Karpas-422 (cell line): ENCODE data around the gene PSMC3. TPM values are rescaled to one million over a fixed set of nuclear protein-coding genes. Genes with fewer than 3 reads are reported as not detected.

Source experiments
- DNase-seq: peaks from one replicate; pipeline ENCODE4 v3.0.0-alpha.2; 2015
- H2AFZ ChIP-seq: fragments of 200-600 bp; sonication (generic); 2 replicates; pipeline ENCODE4 v1.6.1; 2014; ENCODE audit warnings: antibody characterized with exemption, low read length, mixed read lengths
- H3K27ac ChIP-seq: fragments of 200-600 bp; sonication (generic); 2 replicates; pipeline ENCODE4 v1.5.1; 2014; ENCODE audit warnings: mild to moderate bottlenecking, low read length, moderate library complexity
- H3K27me3 ChIP-seq: fragments of 200-600 bp; sonication (generic); 2 replicates; pipeline ENCODE4 v1.6.1; 2014; ENCODE audit warnings: low read length, mixed read lengths
- H3K36me3 ChIP-seq: fragments of 200-600 bp; sonication (generic); 2 replicates; pipeline ENCODE4 v1.6.1; 2014; ENCODE audit warnings: low read length, mixed read lengths; ENCODE audit not compliant: insufficient read depth
- H3K4me1 ChIP-seq: fragments of 200-600 bp; sonication (generic); 2 replicates; pipeline ENCODE4 v1.6.1; 2014; ENCODE audit warnings: mild to moderate bottlenecking, low read length, mixed read lengths
- H3K4me2 ChIP-seq: fragments of 200-600 bp; sonication (generic); 2 replicates; pipeline ENCODE4 v1.6.1; 2014; ENCODE audit warnings: low read length, low read depth, mild to moderate bottlenecking; ENCODE audit not compliant: poor library complexity, severe bottlenecking
- H3K4me3 ChIP-seq: fragments of 200-600 bp; sonication (generic); 2 replicates; pipeline ENCODE4 v1.5.1; 2014; ENCODE audit warnings: mild to moderate bottlenecking, antibody characterized with exemption, low read length, mixed read lengths
- H3K79me2 ChIP-seq: fragments of 200-600 bp; sonication (generic); 2 replicates; pipeline ENCODE4 v1.6.1; 2014; ENCODE audit warnings: mild to moderate bottlenecking, low read length, mixed read lengths
- H3K9ac ChIP-seq: fragments of 200-600 bp; sonication (generic); 2 replicates; pipeline ENCODE4 v1.6.0; 2014; ENCODE audit warnings: low read length
- H3K9me2 ChIP-seq: fragments of 200-600 bp; sonication (generic), shearing (Covaris generic); replicated peaks from 2 replicates; pipeline ENCODE4 v1.6.0; 2014; ENCODE audit warnings: mild to moderate bottlenecking, low read length, moderate library complexity; ENCODE audit not compliant: insufficient read depth
- H3K9me3 ChIP-seq: fragments of 300-700, 200-600 bp; sonication (generic); 2 replicates; pipeline ENCODE4 v1.6.1; 2014; ENCODE audit warnings: low read length, mixed read lengths
- H4K20me1 ChIP-seq: fragments of 200-600 bp; sonication (generic); 2 replicates; pipeline ENCODE4 v1.6.1; 2014; ENCODE audit warnings: mild to moderate bottlenecking, antibody characterized with exemption, low read length, low read depth; ENCODE audit not compliant: insufficient read depth
- total RNA-seq: library from RNA; depleted of rRNA; stranded (reverse); fragments of >200 nt; shearing (Covaris generic); gene quantifications from 2 replicates; pipeline ENCODE4 v1.2.3, GENCODE V29; 2014; ENCODE audit warnings: low replicate concordance

PSMC3 gene
- total RNA-seq, 1 experiment from 2014 or later = 40.6 TPM

GRCh38 chr11:47448566-47449427 is 22.6 kb upstream of the PSMC3 start, which contains the start of gene RAPSN:
Gene RAPSN, minus strand, starts transcription at chr11:47449136. Its CDS starts 172 bp downstream, at chr11:47448964.
- no peak within 1 kb of the TSS for H3K9ac ChIP-seq
- no peak for DNase-seq
- no peaks in the 10 kb centered on the region for H3K9me3 ChIP-seq
- H3K27me3 ChIP-seq = no peaks in the 10 kb centered on the region
- H4K20me1 ChIP-seq = no peaks in the 10 kb centered on the region
- H3K4me3 ChIP-seq = no peak within 1 kb of the TSS
- H3K9me2 ChIP-seq = no peaks in the 10 kb centered on the region
- H3K79me2 ChIP-seq = no peaks in the 10 kb centered on the region
- H3K4me2 ChIP-seq = no peak within 1 kb of the TSS
- H3K4me1 ChIP-seq = no peaks in the 10 kb centered on the region
- no peak within 1 kb of the TSS for H3K27ac ChIP-seq
- no peak within 1 kb of the TSS for H2AFZ ChIP-seq
- H3K36me3 ChIP-seq = no peaks in the 10 kb centered on the region

- H3K9me2 ChIP-seq = no peaks in the 10 kb centered on the region
- no peak overlapping the region for H3K27ac ChIP-seq
- H3K9me3 ChIP-seq = no peaks in the 10 kb centered on the region
- no peak overlapping the region for H3K4me3 ChIP-seq
- H3K27me3 ChIP-seq = no peaks in the 10 kb centered on the region
- H2AFZ ChIP-seq = no peak overlapping the region
- no peaks in the 10 kb centered on the region for H3K79me2 ChIP-seq
- H4K20me1 ChIP-seq = no peaks in the 10 kb centered on the region
- no peaks in the 10 kb centered on the region for H3K36me3 ChIP-seq
- no peak overlapping the region for H3K9ac ChIP-seq
- DNase-seq = no peak
- no peak overlapping the region for H3K4me2 ChIP-seq
- no peaks in the 10 kb centered on the region for H3K4me1 ChIP-seq
These were observed 21.7 kb upstream of the PSMC3 start for GRCh38 chr11:47447906-47448305.

- Histone ChIP-seq H3K9me2 (no peaks in the 10 kb centered on the region), H3K27me3 (no peaks in the 10 kb centered on the region), H3K4me1 (no peaks in the 10 kb centered on the region), H3K79me2 (no peaks in the 10 kb centered on the region), H3K9ac (no peak overlapping the region), H3K27ac (no peak overlapping the region), H3K9me3 (no peaks in the 10 kb centered on the region), H3K4me2 (no peak overlapping the region), H4K20me1 (no peaks in the 10 kb centered on the region), H3K4me3 (no peak overlapping the region), H2AFZ (no peak overlapping the region), H3K36me3 (no peaks in the 10 kb centered on the region)
- no peak for DNase-seq
These were observed 20.6 kb upstream of the PSMC3 start for GRCh38 chr11:47446833-47447232.

- Histone ChIP-seq H3K9me2 (no peaks in the 10 kb centered on the region), H3K27me3 (no peaks in the 10 kb centered on the region), H3K4me2 (no peak overlapping the region), H3K79me2 (no peaks in the 10 kb centered on the region), H4K20me1 (no peaks in the 10 kb centered on the region), H3K9ac (no peak overlapping the region), H3K4me3 (no peak overlapping the region), H3K27ac (no peak overlapping the region), H3K9me3 (no peaks in the 10 kb centered on the region), H3K36me3 (no peaks in the 10 kb centered on the region), H3K4me1 (no peaks in the 10 kb centered on the region), H2AFZ (no peak overlapping the region)
- DNase-seq = no peak
These were observed 19.6 kb upstream of the PSMC3 start for GRCh38 chr11:47445840-47446239.

GRCh38 chr11:47443817-47444216 is 17.6 kb upstream of the PSMC3 start:
- H3K4me3 ChIP-seq = no peak overlapping the region
- H3K9me2 ChIP-seq = no peaks in the 10 kb centered on the region
- H3K4me2 ChIP-seq = no peak overlapping the region
- DNase-seq = no peak
- no peaks in the 10 kb centered on the region for H3K79me2 ChIP-seq
- H3K4me1 ChIP-seq = no peaks in the 10 kb centered on the region
- no peak overlapping the region for H3K27ac ChIP-seq
- no peaks in the 10 kb centered on the region for H4K20me1 ChIP-seq
- H3K36me3 ChIP-seq = no peaks in the 10 kb centered on the region
- H3K9me3 ChIP-seq = no peaks in the 10 kb centered on the region
- H3K9ac ChIP-seq = no peak overlapping the region
- H3K27me3 ChIP-seq = no peaks in the 10 kb centered on the region
- H2AFZ ChIP-seq = no peak overlapping the region

- no peak for DNase-seq
- no peak overlapping the region for H3K9ac ChIP-seq
- no peak overlapping the region for H3K27ac ChIP-seq
- H3K79me2 ChIP-seq = no peaks in the 10 kb centered on the region
- H3K27me3 ChIP-seq = no peaks in the 10 kb centered on the region
- H2AFZ ChIP-seq = no peak overlapping the region
- no peaks in the 10 kb centered on the region for H3K4me1 ChIP-seq
- no peaks in the 10 kb centered on the region for H4K20me1 ChIP-seq
- no peaks in the 10 kb centered on the region for H3K36me3 ChIP-seq
- H3K9me2 ChIP-seq = no peaks in the 10 kb centered on the region
- no peak overlapping the region for H3K4me3 ChIP-seq
- no peak overlapping the region for H3K4me2 ChIP-seq
- H3K9me3 ChIP-seq = no peaks in the 10 kb centered on the region
These were observed 16.9 kb upstream of the PSMC3 start for GRCh38 chr11:47443028-47443700.

GRCh38 chr11:47442514-47442913 is 16.3 kb upstream of the PSMC3 start:
- Histone ChIP-seq H3K9me3 (no peaks in the 10 kb centered on the region), H4K20me1 (no peaks in the 10 kb centered on the region), H3K79me2 (no peaks in the 10 kb centered on the region), H3K4me2 (no peak overlapping the region), H2AFZ (no peak overlapping the region), H3K4me3 (no peak overlapping the region), H3K9ac (no peak overlapping the region), H3K27ac (no peak overlapping the region), H3K36me3 (no peaks in the 10 kb centered on the region), H3K9me2 (no peaks in the 10 kb centered on the region), H3K27me3 (no peaks in the 10 kb centered on the region), H3K4me1 (no peaks in the 10 kb centered on the region)
- no peak for DNase-seq

GRCh38 chr11:47441421-47441820 is 15.2 kb upstream of the PSMC3 start:
- Histone ChIP-seq H3K9ac (no peak overlapping the region), H3K4me1 (no peaks in the 10 kb centered on the region), H3K4me2 (no peak overlapping the region), H3K4me3 (no peak overlapping the region), H3K79me2 (no peaks in the 10 kb centered on the region), H3K27me3 (no peaks in the 10 kb centered on the region), H2AFZ (no peak overlapping the region), H3K9me2 (no peaks in the 10 kb centered on the region), H3K9me3 (no peaks in the 10 kb centered on the region), H3K36me3 (no peaks in the 10 kb centered on the region), H4K20me1 (no peaks in the 10 kb centered on the region), H3K27ac (no peak overlapping the region)
- DNase-seq = no peak
